GM23338 (cell line): ENCODE results near the gene CCDC146. TPM values are rescaled to one million over a fixed set of nuclear protein-coding genes. Genes with fewer than 3 reads are reported as not detected.

Source experiments
- ATAC-seq: fragments of 200-7000 bp; cut with Tn5 transposase; 3 replicates; pipeline ENCODE4 v1.9.1; 2020
- DNase-seq: peaks from one replicate; pipeline ENCODE4 v3.0.0-alpha.2; 2015; ENCODE audit warnings: low spot score
- H2AFZ ChIP-seq: fragments of 200-600 bp; sonication (generic); 2 replicates; pipeline ENCODE4 v1.8.0; 2016; ENCODE audit warnings: antibody characterized with exemption, mild to moderate bottlenecking, moderate library complexity
- H3F3A ChIP-seq: fragments of 200-600 bp; sonication (generic); replicated peaks from 2 replicates; pipeline ENCODE4 v1.8.0; 2017; ENCODE audit warnings: antibody characterized with exemption, mixed run types, low read depth
- H3K27ac ChIP-seq: fragments of 200-600 bp; sonication (generic); 2 replicates; pipeline ENCODE4 v1.6.1; 2016; ENCODE audit warnings: low read depth
- H3K27me3 ChIP-seq: fragments of 200-600 bp; sonication (generic); 2 replicates; pipeline ENCODE4 v1.8.0; 2016; ENCODE audit warnings: mild to moderate bottlenecking, mixed run types, moderate library complexity; ENCODE audit not compliant: insufficient read depth
- H3K36me3 ChIP-seq: fragments of 200-600 bp; sonication (generic); 2 replicates; pipeline ENCODE4 v1.8.0; 2016; ENCODE audit warnings: mild to moderate bottlenecking; ENCODE audit not compliant: insufficient read depth
- H3K4me1 ChIP-seq: fragments of 200-600 bp; sonication (generic); 2 replicates; pipeline ENCODE4 v1.8.0; 2016; ENCODE audit warnings: mild to moderate bottlenecking, moderate library complexity; ENCODE audit not compliant: insufficient read depth
- H3K4me2 ChIP-seq: fragments of 200-600 bp; sonication (generic); 2 replicates; pipeline ENCODE4 v1.7.1; 2017; ENCODE audit warnings: mixed run types
- H3K4me3 ChIP-seq: fragments of 200-600 bp; sonication (generic); 2 replicates; pipeline ENCODE4 v1.6.1; 2016; ENCODE audit warnings: mixed run types
- H3K79me2 ChIP-seq: fragments of 200-600 bp; sonication (generic); replicated peaks from 2 replicates; pipeline ENCODE4 v1.8.0; 2017; ENCODE audit warnings: mild to moderate bottlenecking; ENCODE audit not compliant: insufficient read depth
- H3K9me2 ChIP-seq: fragments of 200-600 bp; sonication (generic); 2 replicates; pipeline ENCODE4 v1.8.0; 2017; ENCODE audit not compliant: insufficient read depth
- H4K20me1 ChIP-seq: fragments of 200-600 bp; sonication (generic); replicated peaks from 2 replicates; pipeline ENCODE4 v1.8.0; 2017; ENCODE audit warnings: mild to moderate bottlenecking; ENCODE audit not compliant: insufficient read depth
- H3K27ac Mint-ChIP-seq: 2 replicates; pipeline ENCODE4 v1.8.0; 2020; ENCODE audit warnings: inconsistent platforms, mild to moderate bottlenecking, moderate library complexity, mixed read lengths
- H3K27me3 Mint-ChIP-seq: 3 replicates; pipeline ENCODE4 v1.8.0; 2022; ENCODE audit warnings: low read depth, mild to moderate bottlenecking, moderate library complexity, mixed read lengths, inconsistent platforms; ENCODE audit not compliant: insufficient read depth, poor library complexity
- H3K36me3 Mint-ChIP-seq: 3 replicates; pipeline ENCODE4 v1.8.0; 2021; ENCODE audit warnings: low read depth, mild to moderate bottlenecking, inconsistent platforms, moderate library complexity, mixed read lengths
- H3K4me1 Mint-ChIP-seq: 3 replicates; pipeline ENCODE4 v1.8.0; 2020; ENCODE audit warnings: mild to moderate bottlenecking, inconsistent platforms, mixed read lengths
- H3K4me3 Mint-ChIP-seq: 3 replicates; pipeline ENCODE4 v1.8.0; 2021; ENCODE audit warnings: moderate library complexity, mild to moderate bottlenecking, inconsistent platforms, mixed read lengths
- H3K9me3 Mint-ChIP-seq: 3 replicates; pipeline ENCODE4 v1.8.0; 2020; ENCODE audit warnings: moderate library complexity, mild to moderate bottlenecking, inconsistent platforms, mixed read lengths
- CREB1 ChIP-seq: fragments of 250-450 bp; sonication (Bioruptor Pico); IDR thresholded peaks from 2 replicates; pipeline ENCODE4 v1.5.0; 2020; ENCODE audit warnings: low read depth, mild to moderate bottlenecking, moderate library complexity
- EZH2 ChIP-seq: fragments of 200-600 bp; sonication (generic); IDR thresholded peaks from one replicate; pipeline ENCODE4 v1.8.0; 2017; ENCODE audit warnings: antibody characterized with exemption, mild to moderate bottlenecking, low read depth; ENCODE audit not compliant: unreplicated experiment
- EZH2phosphoT487 ChIP-seq: fragments of 200-600 bp; sonication (generic); IDR thresholded peaks from one replicate; pipeline ENCODE4 v1.8.1; 2018; ENCODE audit warnings: antibody characterized with exemption; ENCODE audit not compliant: unreplicated experiment
- JUNB ChIP-seq: IDR thresholded peaks from one replicate; pipeline ENCODE4 v1.6.1; 2016; ENCODE audit warnings: antibody characterized with exemption; ENCODE audit not compliant: unreplicated experiment
- NANOG ChIP-seq: IDR thresholded peaks from 2 replicates; pipeline ENCODE4 v1.6.1; 2016; ENCODE audit warnings: antibody characterized with exemption, borderline replicate concordance
- STAT1 ChIP-seq: IDR thresholded peaks from one replicate; pipeline ENCODE4 v1.6.1; 2016; ENCODE audit warnings: antibody characterized with exemption; ENCODE audit not compliant: unreplicated experiment
- polyA plus RNA-seq: library from polyadenylated mRNA; unstranded; fragments of >200 nt; fragmentation: Nextera tagmentation; extraction: Ambion mirVana; gene quantifications from 2 replicates; pipeline ENCODE4 v1.2.1, GENCODE V29; 2016
- total RNA-seq: library from RNA; depleted of rRNA; stranded (reverse); fragments of >200 nt; shearing (Covaris generic); gene quantifications from 2 replicates; pipeline ENCODE4 v1.2.3, GENCODE V29; 2014
- TF ChIP-seq, protein P1 (sequence below): IDR thresholded peaks from 2 replicates; pipeline ENCODE4 v1.6.1; 2016; ENCODE audit warnings: antibody characterized with exemption
- TF ChIP-seq, protein P2 (sequence below), 2 experiments: fragments of 200-600 bp in 1 of 2; sonication (generic) in 1 of 2; conservative IDR thresholded peaks; 2 replicates each; pipeline versions ENCODE4 v1.5.1 to v1.6.1; 2016 to 2017; ENCODE audit warnings: antibody characterized with exemption in 2 of 2, low read depth in 2 of 2, mild to moderate bottlenecking in 2 of 2, moderate library complexity in 1 of 2
- TF ChIP-seq, protein P3 (sequence below): IDR thresholded peaks from one replicate; pipeline ENCODE4 v1.6.1; 2018; ENCODE audit warnings: antibody characterized with exemption; ENCODE audit not compliant: unreplicated experiment

Gene CCDC146
- total and polyA plus RNA-seq, 2 experiments from 2014 or later: 0.35 to 0.74 TPM

DNA sequence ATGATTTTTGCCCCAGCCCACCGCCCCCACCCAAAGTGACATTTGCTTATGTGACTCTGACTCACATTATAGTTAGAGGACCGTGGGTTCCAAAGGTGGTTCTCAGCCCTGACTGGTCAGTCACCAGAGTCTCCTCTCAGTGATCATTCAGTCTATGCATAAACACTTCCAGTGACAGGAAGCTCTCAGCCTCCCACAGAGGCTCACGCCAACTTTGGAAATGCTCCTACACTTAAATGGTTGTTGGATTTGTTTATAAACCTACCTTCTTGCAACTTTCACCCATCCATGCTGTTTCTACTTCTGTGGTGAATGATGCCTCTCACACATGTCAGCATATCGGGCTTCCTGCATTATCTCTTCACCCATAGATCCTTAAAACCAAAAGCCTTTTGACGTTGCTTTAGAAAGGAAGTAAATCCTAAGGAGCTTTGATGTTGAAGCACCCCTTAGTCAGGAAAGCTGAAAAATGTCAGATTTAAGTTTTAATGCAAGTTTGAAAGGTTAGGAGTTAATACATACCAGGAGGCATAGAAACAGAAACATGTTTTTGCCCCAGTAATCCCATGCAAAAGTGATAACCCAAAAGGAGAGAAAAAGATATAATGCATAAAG is 123.7 kb downstream of the CCDC146 start:
- TF ChIP-seq, protein P1, sequence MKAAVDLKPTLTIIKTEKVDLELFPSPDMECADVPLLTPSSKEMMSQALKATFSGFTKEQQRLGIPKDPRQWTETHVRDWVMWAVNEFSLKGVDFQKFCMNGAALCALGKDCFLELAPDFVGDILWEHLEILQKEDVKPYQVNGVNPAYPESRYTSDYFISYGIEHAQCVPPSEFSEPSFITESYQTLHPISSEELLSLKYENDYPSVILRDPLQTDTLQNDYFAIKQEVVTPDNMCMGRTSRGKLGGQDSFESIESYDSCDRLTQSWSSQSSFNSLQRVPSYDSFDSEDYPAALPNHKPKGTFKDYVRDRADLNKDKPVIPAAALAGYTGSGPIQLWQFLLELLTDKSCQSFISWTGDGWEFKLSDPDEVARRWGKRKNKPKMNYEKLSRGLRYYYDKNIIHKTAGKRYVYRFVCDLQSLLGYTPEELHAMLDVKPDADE: no peak
- TF ChIP-seq, protein P2, sequence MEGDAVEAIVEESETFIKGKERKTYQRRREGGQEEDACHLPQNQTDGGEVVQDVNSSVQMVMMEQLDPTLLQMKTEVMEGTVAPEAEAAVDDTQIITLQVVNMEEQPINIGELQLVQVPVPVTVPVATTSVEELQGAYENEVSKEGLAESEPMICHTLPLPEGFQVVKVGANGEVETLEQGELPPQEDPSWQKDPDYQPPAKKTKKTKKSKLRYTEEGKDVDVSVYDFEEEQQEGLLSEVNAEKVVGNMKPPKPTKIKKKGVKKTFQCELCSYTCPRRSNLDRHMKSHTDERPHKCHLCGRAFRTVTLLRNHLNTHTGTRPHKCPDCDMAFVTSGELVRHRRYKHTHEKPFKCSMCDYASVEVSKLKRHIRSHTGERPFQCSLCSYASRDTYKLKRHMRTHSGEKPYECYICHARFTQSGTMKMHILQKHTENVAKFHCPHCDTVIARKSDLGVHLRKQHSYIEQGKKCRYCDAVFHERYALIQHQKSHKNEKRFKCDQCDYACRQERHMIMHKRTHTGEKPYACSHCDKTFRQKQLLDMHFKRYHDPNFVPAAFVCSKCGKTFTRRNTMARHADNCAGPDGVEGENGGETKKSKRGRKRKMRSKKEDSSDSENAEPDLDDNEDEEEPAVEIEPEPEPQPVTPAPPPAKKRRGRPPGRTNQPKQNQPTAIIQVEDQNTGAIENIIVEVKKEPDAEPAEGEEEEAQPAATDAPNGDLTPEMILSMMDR (conservative IDR thresholded peaks at IDR 0.05; ENCODE audit: low read depth in 2 of 2): no peak
- no peak for TF ChIP-seq CREB1 (CRISPR knock-in tag)
- TF ChIP-seq STAT1: no peak
- TF ChIP-seq NANOG: no peak
- TF ChIP-seq JUNB: no peak
- TF ChIP-seq EZH2: no peak
- TF ChIP-seq, protein P3, sequence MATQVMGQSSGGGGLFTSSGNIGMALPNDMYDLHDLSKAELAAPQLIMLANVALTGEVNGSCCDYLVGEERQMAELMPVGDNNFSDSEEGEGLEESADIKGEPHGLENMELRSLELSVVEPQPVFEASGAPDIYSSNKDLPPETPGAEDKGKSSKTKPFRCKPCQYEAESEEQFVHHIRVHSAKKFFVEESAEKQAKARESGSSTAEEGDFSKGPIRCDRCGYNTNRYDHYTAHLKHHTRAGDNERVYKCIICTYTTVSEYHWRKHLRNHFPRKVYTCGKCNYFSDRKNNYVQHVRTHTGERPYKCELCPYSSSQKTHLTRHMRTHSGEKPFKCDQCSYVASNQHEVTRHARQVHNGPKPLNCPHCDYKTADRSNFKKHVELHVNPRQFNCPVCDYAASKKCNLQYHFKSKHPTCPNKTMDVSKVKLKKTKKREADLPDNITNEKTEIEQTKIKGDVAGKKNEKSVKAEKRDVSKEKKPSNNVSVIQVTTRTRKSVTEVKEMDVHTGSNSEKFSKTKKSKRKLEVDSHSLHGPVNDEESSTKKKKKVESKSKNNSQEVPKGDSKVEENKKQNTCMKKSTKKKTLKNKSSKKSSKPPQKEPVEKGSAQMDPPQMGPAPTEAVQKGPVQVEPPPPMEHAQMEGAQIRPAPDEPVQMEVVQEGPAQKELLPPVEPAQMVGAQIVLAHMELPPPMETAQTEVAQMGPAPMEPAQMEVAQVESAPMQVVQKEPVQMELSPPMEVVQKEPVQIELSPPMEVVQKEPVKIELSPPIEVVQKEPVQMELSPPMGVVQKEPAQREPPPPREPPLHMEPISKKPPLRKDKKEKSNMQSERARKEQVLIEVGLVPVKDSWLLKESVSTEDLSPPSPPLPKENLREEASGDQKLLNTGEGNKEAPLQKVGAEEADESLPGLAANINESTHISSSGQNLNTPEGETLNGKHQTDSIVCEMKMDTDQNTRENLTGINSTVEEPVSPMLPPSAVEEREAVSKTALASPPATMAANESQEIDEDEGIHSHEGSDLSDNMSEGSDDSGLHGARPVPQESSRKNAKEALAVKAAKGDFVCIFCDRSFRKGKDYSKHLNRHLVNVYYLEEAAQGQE: no peak
- TF ChIP-seq EZH2phosphoT487: no peak
- no peaks in the 10 kb centered on the region for H3K27me3 ChIP-seq
- no peak for ATAC-seq
- H3K79me2 ChIP-seq: no peaks in the 10 kb centered on the region
- no peak overlapping the region for H3K4me3 ChIP-seq
- no peak overlapping the region for H3K4me2 ChIP-seq
- Mint-ChIP-seq H3K4me3 (no peak overlapping the region), H3K36me3 (no peaks in the 10 kb centered on the region), H3K4me1 (peaks cover 25% of the 10 kb centered on the region), H3K9me3 (no peaks in the 10 kb centered on the region), H3K27me3 (peaks cover 2% of the 10 kb centered on the region), H3K27ac (no peak overlapping the region)
- peaks cover 18% of the 10 kb centered on the region for H3K4me1 ChIP-seq
- no peak for DNase-seq
- H3K27ac ChIP-seq: no peak overlapping the region
- no peaks in the 10 kb centered on the region for H3F3A ChIP-seq
- no peaks in the 10 kb centered on the region for H4K20me1 ChIP-seq
- H2AFZ ChIP-seq: no peak overlapping the region
- no peaks in the 10 kb centered on the region for H3K36me3 ChIP-seq
- H3K9me2 ChIP-seq: no peaks in the 10 kb centered on the region
